Upper lobe of left lung (tissue), 4 donors: Measurements from ENCODE around the gene ANKDD1A.

Experiments
- POLR2AphosphoS5 ChIP-seq, 2 donors: sonication (generic); formaldehyde crosslinking; IDR thresholded peaks; one replicate each; pipeline ENCODE4 v1.5.1; 2017; ENCODE audit warnings: antibody characterized with exemption in 2 of 2
- TF ChIP-seq, protein P1 (sequence below), 6 experiments: fragments of 450-650 bp in 4 of 6; fragments of 200-600 bp in 2 of 6; sonication (generic) in 2 of 6; IDR thresholded peaks; one replicate each; pipeline ENCODE4 v1.5.1; 2016 to 2019; ENCODE audit warnings: antibody characterized with exemption in 6 of 6

DNA sequence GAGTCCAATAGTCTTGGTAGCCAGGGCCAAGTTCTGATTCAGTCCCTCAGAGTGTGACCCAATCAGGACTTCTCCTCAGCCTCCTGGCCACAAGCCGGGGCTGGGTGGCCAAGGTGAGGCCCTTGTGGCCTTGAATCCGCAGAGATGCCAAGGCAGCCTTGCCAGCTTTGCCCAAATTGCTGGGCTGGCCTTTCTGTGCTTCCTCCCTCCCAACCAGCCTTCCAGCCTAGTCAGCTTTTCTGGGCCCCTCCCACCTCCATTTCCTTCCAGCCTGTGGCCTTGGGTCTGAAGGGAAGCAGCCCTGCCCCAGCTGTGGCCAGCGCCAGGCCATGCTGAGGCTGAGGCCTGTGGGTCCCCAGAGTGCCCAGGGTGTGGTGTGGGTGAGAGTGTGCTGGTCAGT lies 34.3 kb upstream of the ANKDD1A start:
- peak; percentile 53 to 63 for TF ChIP-seq POLR2AphosphoS5 (IDR thresholded peaks at IDR 0.05)
- TF ChIP-seq, protein P1, sequence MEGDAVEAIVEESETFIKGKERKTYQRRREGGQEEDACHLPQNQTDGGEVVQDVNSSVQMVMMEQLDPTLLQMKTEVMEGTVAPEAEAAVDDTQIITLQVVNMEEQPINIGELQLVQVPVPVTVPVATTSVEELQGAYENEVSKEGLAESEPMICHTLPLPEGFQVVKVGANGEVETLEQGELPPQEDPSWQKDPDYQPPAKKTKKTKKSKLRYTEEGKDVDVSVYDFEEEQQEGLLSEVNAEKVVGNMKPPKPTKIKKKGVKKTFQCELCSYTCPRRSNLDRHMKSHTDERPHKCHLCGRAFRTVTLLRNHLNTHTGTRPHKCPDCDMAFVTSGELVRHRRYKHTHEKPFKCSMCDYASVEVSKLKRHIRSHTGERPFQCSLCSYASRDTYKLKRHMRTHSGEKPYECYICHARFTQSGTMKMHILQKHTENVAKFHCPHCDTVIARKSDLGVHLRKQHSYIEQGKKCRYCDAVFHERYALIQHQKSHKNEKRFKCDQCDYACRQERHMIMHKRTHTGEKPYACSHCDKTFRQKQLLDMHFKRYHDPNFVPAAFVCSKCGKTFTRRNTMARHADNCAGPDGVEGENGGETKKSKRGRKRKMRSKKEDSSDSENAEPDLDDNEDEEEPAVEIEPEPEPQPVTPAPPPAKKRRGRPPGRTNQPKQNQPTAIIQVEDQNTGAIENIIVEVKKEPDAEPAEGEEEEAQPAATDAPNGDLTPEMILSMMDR (IDR thresholded peaks at IDR 0.05): no peak
